ENCODE data around the gene NFIB.

- TF ChIP-seq REST (IDR thresholded peaks at IDR 0.05; ENCODE audit: low read depth, low read length) (no peak), POLR2A (IDR thresholded peaks at IDR 0.05; ENCODE audit: low read depth, low read length) (no peak), ZBTB40 (IDR thresholded peaks at IDR 0.05; ENCODE audit: borderline replicate concordance) (no peak), CTCF (IDR thresholded peaks at IDR 0.05 in 2 of 3, conservative IDR thresholded peaks at IDR 0.05 in 1 of 3; ENCODE audit: control insufficient read depth in 2 of 3, extremely low read depth in 1 of 3, insufficient read depth in 1 of 3, low read depth in 3 of 3, low read length in 3 of 3) (no peak), POLR2AphosphoS2 (IDR thresholded peaks at IDR 0.05; ENCODE audit: low read depth, low read length) (no peak), USF1 (IDR thresholded peaks at IDR 0.05; ENCODE audit: borderline replicate concordance, extremely low read length, insufficient read depth, low read depth, low read length) (no peak), MXI1 (IDR thresholded peaks at IDR 0.05; ENCODE audit: low read depth, low read length) (no peak), TARDBP (IDR thresholded peaks at IDR 0.05; ENCODE audit: borderline replicate concordance) (no peak), GABPA (IDR thresholded peaks at IDR 0.05; ENCODE audit: low read depth) (no peak), TAF1 (IDR thresholded peaks at IDR 0.05; ENCODE audit: borderline replicate concordance, low read depth, low read length) (no peak), ZNF24 (IDR thresholded peaks at IDR 0.05) (no peak), EZH2 (IDR thresholded peaks at IDR 0.05; ENCODE audit: borderline replicate concordance, control insufficient read depth, low read depth, low read length) (no peak), ZSCAN29 (IDR thresholded peaks at IDR 0.05) (no peak)
These were observed 242.5 kb downstream of the NFIB start for GRCh38 chr9:14071484-14071883.

All from GM12878 (cell line).